ENCODE measurements around the gene GYPA. TPM values are rescaled to one million over a fixed set of nuclear protein-coding genes. Genes with fewer than 3 reads are reported as not detected.

GYPA gene
- total RNA-seq: not detected in 2 replicates

GRCh38 chr4:144140594-144141295 is at the start of gene GYPA:
GYPA (minus strand) TSS chr4:144140718; CDS start chr4:144140635, 83 bp downstream.

Other genes with a start within 250 kb of the GYPA start
- gene GYPE, start 235.2 kb downstream of the GYPA start, total RNA-seq: 0.11 TPM in 1 of 2 replicates, not detected in the other
- gene GYPB, start 121.3 kb downstream of the GYPA start, total RNA-seq: not detected in 2 replicates